HEK293 (cell line): ENCODE measurements around the gene SUOX.
A peak's percentile ranks its signal among the peaks of the same experiment; 100 is the strongest.
"Not testable (repeated sequence)": the region's sequence is repeated elsewhere in the genome, so short reads cannot be mapped to it uniquely, and the experiment has no call there.

Experiments used
- CTCF ChIA-PET: fragments of 350-600 bp; formaldehyde crosslinking; extraction: SDS; loops from one replicate; lab custom pipeline; 2021; ENCODE audit warnings: antibody characterized with exemption; lab: Yijun Ruan, JAX
- POLR2A ChIA-PET: fragments of 300-600 bp; formaldehyde crosslinking; extraction: SDS; loops from one replicate; lab custom pipeline; 2020; ENCODE audit warnings: antibody characterized with exemption, inconsistent platforms; lab: Yijun Ruan, JAX
- H3K27ac ChIP-seq: fragments of 200-500 bp; sonication (Bioruptor generic); 2 replicates; pipeline ENCODE4 v1.5.1; 2014; ENCODE audit warnings: low read depth, low read length, control low read depth, inconsistent platforms; ENCODE audit errors: extremely low read depth
- H3K36me3 ChIP-seq, 2 experiments: fragments of 200-500 bp in 1 of 2; sonication (Bioruptor generic) in 1 of 2; 1 replicate in 1 of 2; 2 replicates in 1 of 2; pipeline ENCODE4 v1.5.1; 2014 to 2017; ENCODE audit warnings: inconsistent platforms in 2 of 2, low read length in 2 of 2; ENCODE audit not compliant: control insufficient read depth in 2 of 2, insufficient read depth in 1 of 2
- H3K4me1 ChIP-seq: fragments of 200-500 bp; sonication (Bioruptor generic); 2 replicates; pipeline ENCODE4 v1.5.1; 2014; ENCODE audit warnings: mild to moderate bottlenecking, low read length, inconsistent platforms; ENCODE audit not compliant: control insufficient read depth, insufficient read depth
- H3K4me3 ChIP-seq: 2 replicates; pipeline ENCODE4 v1.5.1; 2011; ENCODE audit warnings: low read depth, mild to moderate bottlenecking, control low read depth, low read length, moderate library complexity
- H3K9me3 ChIP-seq: fragments of 200-500 bp; sonication (Bioruptor generic); 2 replicates; pipeline ENCODE4 v1.5.1; 2014; ENCODE audit warnings: low read depth, low read length, inconsistent platforms; ENCODE audit not compliant: control insufficient read depth, insufficient read depth
- GLIS2 ChIP-seq: fragments of 450-650 bp; formaldehyde crosslinking; IDR thresholded peaks from 2 replicates; pipeline ENCODE4 v1.5.1; 2016; ENCODE audit warnings: missing biosample characterization, missing genetic modification characterization
- INSM2 ChIP-seq: fragments of 450-650 bp; formaldehyde crosslinking; IDR thresholded peaks from 2 replicates; pipeline ENCODE4 v1.5.1; 2016; ENCODE audit warnings: missing biosample characterization, missing genetic modification characterization
- MEIS1 ChIP-seq: sonication (generic); formaldehyde crosslinking; IDR thresholded peaks from 2 replicates; pipeline ENCODE4 v1.8.1; 2022; ENCODE audit warnings: missing genetic modification reagents, mild to moderate bottlenecking, borderline replicate concordance
- REST ChIP-seq: fragments of 450-650 bp; formaldehyde crosslinking; IDR thresholded peaks from 2 replicates; pipeline ENCODE4 v1.5.1; 2016; ENCODE audit warnings: missing biosample characterization, missing genetic modification characterization
- YY2 ChIP-seq: fragments of 450-650 bp; formaldehyde crosslinking; IDR thresholded peaks from 2 replicates; pipeline ENCODE4 v1.5.1; 2016; ENCODE audit warnings: missing biosample characterization, missing genetic modification characterization
- ZBTB21 ChIP-seq: fragments of 450-650 bp; formaldehyde crosslinking; IDR thresholded peaks from 2 replicates; pipeline ENCODE4 v1.5.1; 2017; ENCODE audit warnings: missing biosample characterization, missing genetic modification characterization
- ZBTB49 ChIP-seq: fragments of 450-650 bp; formaldehyde crosslinking; IDR thresholded peaks from 2 replicates; pipeline ENCODE4 v1.5.1; 2016; ENCODE audit warnings: missing biosample characterization, missing genetic modification characterization, low read depth
- ZFP3 ChIP-seq: fragments of 450-650 bp; formaldehyde crosslinking; IDR thresholded peaks from 2 replicates; pipeline ENCODE4 v1.5.1; 2016; ENCODE audit warnings: low read depth, missing biosample characterization, missing genetic modification characterization
- ZNF10 ChIP-seq: fragments of 450-650 bp; formaldehyde crosslinking; IDR thresholded peaks from 2 replicates; pipeline ENCODE4 v1.5.1; 2017; ENCODE audit warnings: missing biosample characterization, missing genetic modification characterization
- ZNF148 ChIP-seq: fragments of 450-650 bp; formaldehyde crosslinking; IDR thresholded peaks from 2 replicates; pipeline ENCODE4 v1.5.0; 2017; ENCODE audit warnings: missing biosample characterization, missing genetic modification characterization, borderline replicate concordance
- ZNF19 ChIP-seq: fragments of 450-650 bp; formaldehyde crosslinking; IDR thresholded peaks from 2 replicates; pipeline ENCODE4; 2016; ENCODE audit warnings: missing biosample characterization, missing genetic modification characterization, low read depth
- ZNF391 ChIP-seq: fragments of 450-650 bp; formaldehyde crosslinking; IDR thresholded peaks from 2 replicates; pipeline ENCODE4 v1.5.1; 2016; ENCODE audit warnings: low read depth, missing biosample characterization, missing genetic modification characterization, borderline replicate concordance
- ZNF623 ChIP-seq: fragments of 450-650 bp; formaldehyde crosslinking; IDR thresholded peaks from 2 replicates; pipeline ENCODE4 v1.5.1; 2016; ENCODE audit warnings: missing biosample characterization, missing genetic modification characterization
- ZNF670 ChIP-seq: fragments of 450-650 bp; formaldehyde crosslinking; IDR thresholded peaks from 2 replicates; pipeline ENCODE4 v1.5.1; 2016; ENCODE audit warnings: missing biosample characterization, missing genetic modification characterization, low read depth
- ZNF692 ChIP-seq: fragments of 450-650 bp; formaldehyde crosslinking; IDR thresholded peaks from 2 replicates; pipeline ENCODE4 v1.5.1; 2016; ENCODE audit warnings: missing biosample characterization, missing genetic modification characterization
- ZNF785 ChIP-seq: fragments of 450-650 bp; formaldehyde crosslinking; IDR thresholded peaks from 2 replicates; pipeline ENCODE4 v1.5.1; 2016; ENCODE audit warnings: missing biosample characterization, missing genetic modification characterization

The SUOX gene

GRCh38 chr12:56041552-56042429 is 44.7 kb downstream of the SUOX start, which contains the start of gene RPS26 (continued):
- TF ChIP-seq ZNF148 (tag by site-specific recombination) (peak; percentile 90), ZNF670 (no peak), ZFP3 (no peak), REST (peak; percentile 67; the same call in 1 of the 2 replicates), ZNF19 (tag by site-specific recombination) (no peak), ZNF391 (tag by site-specific recombination) (peak; percentile 98), ZNF623 (peak; percentile 61), ZBTB49 (tag by site-specific recombination) (peak; percentile 19; the same call in 1 of the 2 replicates), ZNF10 (tag by site-specific recombination) (peak; percentile 84), ZBTB21 (tag by site-specific recombination) (peak; percentile 90), INSM2 (tag by site-specific recombination) (peak; percentile 93), YY2 (tag by site-specific recombination) (peak; percentile 93), ZNF785 (peak; percentile 34; the same call in 1 of the 2 replicates), MEIS1 (CRISPR knock-in tag) (no peak), ZNF692 (tag by site-specific recombination) (peak; percentile 94), GLIS2 (peak; percentile 65)

GRCh38 chr12:56042430-56042813 is 45.3 kb downstream of the SUOX start:
- Histone ChIP-seq H3K36me3 (peaks cover 14 to 34% of the 10 kb centered on the region in 2 experiments), H3K4me3 (peak overlapping the region; percentile 75), H3K4me1 (peaks cover 18% of the 10 kb centered on the region), H3K27ac (peak overlapping the region; percentile 93)
- POLR2A ChIA-PET, H3K9me3 ChIP-seq, CTCF ChIA-PET: not testable (repeated sequence)
